Measurements from ENCODE around the gene ACER2. TPM values are rescaled to one million over a fixed set of nuclear protein-coding genes. Genes with fewer than 3 reads are reported as not detected.

Gene ACER2
- total and polyA plus RNA-seq, 10 of the 15 experiments (the other 5 are each of a cell fraction or from before 2014, with no cell fraction given): 0.07 to 3.1 (median 2.2) TPM

- Histone ChIP-seq H3K9ac (ENCODE audit: control insufficient read depth, insufficient read depth, low read length) (peak overlapping the region; percentile 53), H3K4me2 (ENCODE audit: control insufficient read depth, insufficient read depth) (peak overlapping the region; percentile 84), H3K36me3 (ENCODE audit: control insufficient read depth in 2 of 2, insufficient read depth in 2 of 2, low read length in 1 of 2) (no peaks in the 10 kb centered on the region), H2AFZ (ENCODE audit: control insufficient read depth, low read depth, low read length) (peak overlapping the region; percentile 83), H3K9me3 (replicated peaks; ENCODE audit: control insufficient read depth, insufficient read depth, low read length) (no peaks in the 10 kb centered on the region), H4K20me1 (ENCODE audit: control insufficient read depth, insufficient read depth) (no peaks in the 10 kb centered on the region), H3K4me1 (ENCODE audit: control insufficient read depth, insufficient read depth, low read length) (peaks cover 10% of the 10 kb centered on the region), H3K79me2 (ENCODE audit: control insufficient read depth, insufficient read depth, low read length) (no peaks in the 10 kb centered on the region), H3K4me3 (peak overlapping the region; percentile 85), H3K27ac (ENCODE audit: control insufficient read depth, insufficient read depth) (0 out of 2 replicates have a peak overlapping the region, but pooled peaks have one; percentile 2), H3K27me3 (replicated peaks in 1 of 2; ENCODE audit: control insufficient read depth in 2 of 2, insufficient read depth in 2 of 2, low read length in 1 of 2) (peaks cover 0 to 2% of the 10 kb centered on the region in 2 experiments; a peak in 1 of 4 replicates)
- in situ Hi-C loops (cut with MboI) (no loop called here), intact Hi-C loops (cut with micrococcal nuclease; ENCODE audit: unreplicated experiment) (loop anchor here (2.0 kb wide), 1 partner anchor 41 kb away; no protein-coding TSS in a partner anchor)
- BruUV-seq (replicated peaks): no TSS peak
- ChIA-PET CTCF (interaction anchor here (0.7 to 3.5 kb wide), 5 partner anchors 25 to 177 kb away, joined by 3 to 15 read pairs (median 4); no protein-coding TSS in a partner anchor), SMC1A (ENCODE audit: uncharacterized antibody, unreplicated experiment) (interaction anchor here (0.9 to 1.6 kb wide), 3 partner anchors 8 to 32 kb away, joined by 3 to 5 read pairs (median 3); no protein-coding TSS in a partner anchor), RAD21 (ENCODE audit: unreplicated experiment) (interaction anchor here (1.0 to 1.9 kb wide), 2 partner anchors 44 to 47 kb away, joined by 4 to 7 read pairs; no protein-coding TSS in a partner anchor), POLR2A (interaction anchor here (0.9 to 1.5 kb wide), 3 partner anchors 32 to 34 kb away, joined by 3 to 4 read pairs (median 3); no protein-coding TSS in a partner anchor)
- DNase-seq (ENCODE audit: low read depth, low spot score) (no peak), FAIRE-seq (no peak), ATAC-seq (peak; percentile 27)
- WGBS (ENCODE audit: insufficient coverage, insufficient replicate concordance, low lambda C conversion rate, missing lambda C conversion rate): under 1% methylated on average over 13 of the region's 17 CpGs
- TF ChIP-seq BCLAF1 (IDR thresholded peaks at IDR 0.05) (no peak), HDAC6 (IDR thresholded peaks at IDR 0.05; ENCODE audit: unreplicated experiment) (no peak), CUX1 (IDR thresholded peaks at IDR 0.05; ENCODE audit: insufficient replicate concordance, low read depth, low read length) (no peak), TCF12 (IDR thresholded peaks at IDR 0.05; ENCODE audit: low read depth, low read length) (no peak), EGR1 (IDR thresholded peaks at IDR 0.05; ENCODE audit: borderline replicate concordance in 1 of 2, low read depth in 2 of 2, low read length in 2 of 2) (peak in 1 of 2 experiments; percentile 9; a peak in 1 of 3 replicates), IRF5 (IDR thresholded peaks at IDR 0.05; ENCODE audit: borderline replicate concordance) (no peak), SIN3A (IDR thresholded peaks at IDR 0.05; ENCODE audit: low read depth, low read length) (0 out of 2 replicates have a peak, but pooled peaks have one; percentile 9), HSF1 (IDR thresholded peaks at IDR 0.05; ENCODE audit: low read depth, low read length) (no peak), KLF5 (IDR thresholded peaks at IDR 0.05; ENCODE audit: partially characterized antibody) (no peak), FOXK2 (IDR thresholded peaks at IDR 0.05) (no peak)
Observed at GRCh38 chr9:19409401-19410194, 789 bp downstream of the ACER2 start.

Measured in GM12878 (cell line).